ENCODE data around the gene SNPH. TPM values are rescaled to one million over a fixed set of nuclear protein-coding genes. Genes with fewer than 3 reads are reported as not detected.

SNPH gene
- total and polyA plus RNA-seq, 2 donors from 2014 or later, result 3.1 TPM

DNA sequence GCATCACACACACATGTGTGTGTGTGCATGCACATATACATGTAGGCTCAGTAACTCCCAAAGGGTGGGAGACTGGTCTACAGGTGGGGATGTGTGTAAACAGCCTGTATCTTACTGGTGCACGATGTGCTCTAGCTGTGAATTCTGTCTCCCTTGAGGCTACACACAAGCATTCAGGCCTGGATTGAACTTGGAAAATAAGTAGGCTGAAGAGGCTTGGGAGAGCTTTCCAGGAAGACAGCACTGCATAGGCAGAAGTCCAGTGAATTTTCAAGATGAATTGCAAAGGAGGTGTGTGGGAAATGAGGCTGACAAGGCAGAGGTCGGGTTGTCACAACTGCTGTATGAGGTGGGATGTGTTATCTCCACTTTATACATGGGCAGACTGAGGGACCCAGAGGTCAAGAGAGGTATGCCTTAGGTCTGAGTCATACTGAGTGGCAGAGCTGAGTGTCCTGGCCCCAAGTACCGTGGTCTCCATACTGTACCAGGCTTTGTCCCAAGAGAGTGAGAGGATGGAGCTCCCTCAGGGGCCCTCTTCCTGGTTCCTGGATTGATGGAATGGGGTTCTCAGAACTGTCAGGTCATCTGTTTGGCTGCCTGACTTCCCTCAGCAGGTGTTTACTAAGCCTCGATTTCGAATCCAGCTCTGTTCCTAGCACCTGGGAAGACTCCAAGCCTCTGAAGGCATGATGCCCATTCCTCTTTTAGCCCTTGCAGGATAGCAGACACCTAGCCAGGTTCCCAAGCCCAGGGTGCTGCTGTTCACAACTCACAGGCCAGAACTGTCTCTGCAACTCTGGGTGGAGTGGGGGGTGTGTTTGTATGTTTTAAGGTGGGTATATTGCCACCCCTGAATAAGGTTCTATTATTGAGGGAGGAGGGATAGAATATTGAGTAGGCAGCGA lies 14.4 kb downstream of the SNPH start:
- TF ChIP-seq, protein P1, sequence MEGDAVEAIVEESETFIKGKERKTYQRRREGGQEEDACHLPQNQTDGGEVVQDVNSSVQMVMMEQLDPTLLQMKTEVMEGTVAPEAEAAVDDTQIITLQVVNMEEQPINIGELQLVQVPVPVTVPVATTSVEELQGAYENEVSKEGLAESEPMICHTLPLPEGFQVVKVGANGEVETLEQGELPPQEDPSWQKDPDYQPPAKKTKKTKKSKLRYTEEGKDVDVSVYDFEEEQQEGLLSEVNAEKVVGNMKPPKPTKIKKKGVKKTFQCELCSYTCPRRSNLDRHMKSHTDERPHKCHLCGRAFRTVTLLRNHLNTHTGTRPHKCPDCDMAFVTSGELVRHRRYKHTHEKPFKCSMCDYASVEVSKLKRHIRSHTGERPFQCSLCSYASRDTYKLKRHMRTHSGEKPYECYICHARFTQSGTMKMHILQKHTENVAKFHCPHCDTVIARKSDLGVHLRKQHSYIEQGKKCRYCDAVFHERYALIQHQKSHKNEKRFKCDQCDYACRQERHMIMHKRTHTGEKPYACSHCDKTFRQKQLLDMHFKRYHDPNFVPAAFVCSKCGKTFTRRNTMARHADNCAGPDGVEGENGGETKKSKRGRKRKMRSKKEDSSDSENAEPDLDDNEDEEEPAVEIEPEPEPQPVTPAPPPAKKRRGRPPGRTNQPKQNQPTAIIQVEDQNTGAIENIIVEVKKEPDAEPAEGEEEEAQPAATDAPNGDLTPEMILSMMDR (IDR thresholded peaks at IDR 0.05; ENCODE audit: borderline replicate concordance, extremely low read depth, insufficient read depth), result no peak
- intact Hi-C loops (cut with DNase I), result no loop called here
- Histone ChIP-seq H3K27ac (ENCODE audit: low read depth in 2 of 2, low read length in 2 of 2) (no peak overlapping the region), H3K36me3 (ENCODE audit: control insufficient read depth in 2 of 3, insufficient read depth in 3 of 3, low read length in 3 of 3) (no peaks in the 10 kb centered on the region), H3K4me1 (ENCODE audit: control insufficient read depth in 2 of 3, insufficient read depth in 2 of 3, low read depth in 1 of 3, low read length in 3 of 3) (no peaks in the 10 kb centered on the region), H3K9ac (ENCODE audit: low read length in 3 of 3) (no peak overlapping the region), H3K27me3 (ENCODE audit: control insufficient read depth, insufficient read depth, low read length) (no peaks in the 10 kb centered on the region), H3K4me3 (ENCODE audit: low read length in 3 of 3) (no peak overlapping the region), H3K9me3 (ENCODE audit: control insufficient read depth in 2 of 3, insufficient read depth in 1 of 3, low read length in 3 of 3) (no peaks in the 10 kb centered on the region)
- FAIRE-seq, result no peak
- no peak for DNase-seq

DNA sequence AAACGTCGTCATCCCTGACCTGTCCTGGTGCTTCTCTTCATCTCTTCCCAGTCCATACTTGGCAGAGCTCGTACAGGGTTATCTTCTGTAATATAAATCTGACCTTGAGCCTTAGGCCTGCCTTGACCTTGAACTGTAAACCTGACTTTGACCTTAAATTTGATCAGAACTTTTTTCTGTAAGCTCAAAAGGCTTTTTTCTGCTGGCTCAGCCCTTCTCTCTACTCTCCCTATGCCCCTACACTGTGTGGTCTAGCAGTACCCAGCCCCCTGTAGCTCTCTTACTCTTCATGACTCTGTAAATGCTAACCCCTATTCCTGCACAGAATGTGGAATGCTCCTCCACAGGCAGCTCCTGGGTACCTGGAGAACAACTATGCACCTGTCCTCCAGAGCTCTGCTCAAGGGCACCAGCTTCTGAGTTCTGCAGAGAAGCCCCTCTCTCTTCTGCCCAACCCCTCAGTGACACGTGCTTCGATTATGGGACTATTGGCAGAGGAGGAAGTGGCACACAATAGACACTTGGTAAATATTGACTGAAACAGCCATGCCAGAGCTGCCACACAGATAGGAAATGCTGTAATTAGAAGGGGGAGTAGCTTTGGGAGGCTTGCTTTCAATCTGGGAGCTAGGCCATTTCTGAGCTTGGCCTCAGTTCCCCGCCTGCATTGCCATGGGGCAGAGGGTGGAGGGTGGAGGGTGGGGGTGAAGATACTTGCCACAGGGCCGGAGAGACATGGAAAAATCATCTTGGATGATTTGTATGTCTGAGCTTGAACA lies 15.4 kb downstream of the SNPH start:
- DNase-seq, result no peak

DNA sequence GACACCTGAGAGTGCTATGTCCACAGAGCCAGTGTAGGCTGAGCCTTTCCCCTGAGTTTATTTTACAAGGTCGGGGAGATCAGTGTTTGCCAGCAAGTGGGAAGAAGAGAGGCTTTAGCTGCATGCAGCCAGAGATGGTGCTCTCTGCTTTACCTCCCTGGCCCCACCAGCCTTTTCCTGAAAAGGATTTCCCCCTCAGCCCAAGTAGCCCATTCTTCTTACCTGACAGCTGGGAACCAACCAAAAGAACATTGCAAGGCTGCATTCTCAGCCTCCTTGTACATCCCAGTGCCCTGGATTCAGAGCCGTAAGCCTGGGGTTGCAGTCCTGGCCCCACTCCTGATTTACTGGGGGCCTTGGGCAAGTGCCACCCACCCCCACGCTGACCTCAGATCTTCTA lies 16.9 kb downstream of the SNPH start:
- Histone ChIP-seq H3K4me3 (ENCODE audit: low read length in 3 of 3) (no peak overlapping the region), H3K27ac (ENCODE audit: low read depth in 2 of 2, low read length in 2 of 2) (no peak overlapping the region), H3K4me1 (ENCODE audit: control insufficient read depth in 2 of 3, insufficient read depth in 2 of 3, low read depth in 1 of 3, low read length in 3 of 3) (no peaks in the 10 kb centered on the region), H3K9ac (ENCODE audit: low read length in 3 of 3) (no peak overlapping the region), H3K36me3 (ENCODE audit: control insufficient read depth in 2 of 3, insufficient read depth in 3 of 3, low read length in 3 of 3) (no peaks in the 10 kb centered on the region), H3K9me3 (ENCODE audit: control insufficient read depth in 2 of 3, insufficient read depth in 1 of 3, low read length in 3 of 3) (no peaks in the 10 kb centered on the region), H3K27me3 (ENCODE audit: control insufficient read depth, insufficient read depth, low read length) (no peaks in the 10 kb centered on the region)
- intact Hi-C loops (cut with DNase I), result no loop called here
- FAIRE-seq (no peak), DNase-seq (no peak)
- TF ChIP-seq, protein P1 (IDR thresholded peaks at IDR 0.05; ENCODE audit: borderline replicate concordance, extremely low read depth, insufficient read depth), result no peak

More for the DNA sequence above, 15.4 kb downstream of the SNPH start:
- Histone ChIP-seq H3K4me3 (ENCODE audit: low read length in 3 of 3) (no peak overlapping the region), H3K9me3 (ENCODE audit: control insufficient read depth in 2 of 3, insufficient read depth in 1 of 3, low read length in 3 of 3) (no peaks in the 10 kb centered on the region), H3K36me3 (ENCODE audit: control insufficient read depth in 2 of 3, insufficient read depth in 3 of 3, low read length in 3 of 3) (no peaks in the 10 kb centered on the region), H3K27me3 (ENCODE audit: control insufficient read depth, insufficient read depth, low read length) (no peaks in the 10 kb centered on the region), H3K27ac (ENCODE audit: low read depth in 2 of 2, low read length in 2 of 2) (no peak overlapping the region), H3K4me1 (ENCODE audit: control insufficient read depth in 2 of 3, insufficient read depth in 2 of 3, low read depth in 1 of 3, low read length in 3 of 3) (no peaks in the 10 kb centered on the region), H3K9ac (ENCODE audit: low read length in 3 of 3) (no peak overlapping the region)
- intact Hi-C loops (cut with DNase I), result no loop called here
- FAIRE-seq, result no peak
- TF ChIP-seq, protein P1 (IDR thresholded peaks at IDR 0.05; ENCODE audit: borderline replicate concordance, extremely low read depth, insufficient read depth), result no peak
